HG03045 (cell line): ENCODE data around the gene CCDC102A.
A peak's percentile ranks its signal among the peaks of the same experiment; 100 is the strongest.

Experiments used
- ATAC-seq: cut with Tn5 transposase; IDR thresholded peaks from one replicate; pipeline ENCODE4 v1.9.1; 2021; ENCODE audit warnings: mild to moderate bottlenecking, moderate library complexity; ENCODE audit not compliant: unreplicated experiment

CCDC102A gene

GRCh38 chr16:57538235-57538721 lies 1.9 kb upstream of the CCDC102A start:
- ATAC-seq: no peak

DNA sequence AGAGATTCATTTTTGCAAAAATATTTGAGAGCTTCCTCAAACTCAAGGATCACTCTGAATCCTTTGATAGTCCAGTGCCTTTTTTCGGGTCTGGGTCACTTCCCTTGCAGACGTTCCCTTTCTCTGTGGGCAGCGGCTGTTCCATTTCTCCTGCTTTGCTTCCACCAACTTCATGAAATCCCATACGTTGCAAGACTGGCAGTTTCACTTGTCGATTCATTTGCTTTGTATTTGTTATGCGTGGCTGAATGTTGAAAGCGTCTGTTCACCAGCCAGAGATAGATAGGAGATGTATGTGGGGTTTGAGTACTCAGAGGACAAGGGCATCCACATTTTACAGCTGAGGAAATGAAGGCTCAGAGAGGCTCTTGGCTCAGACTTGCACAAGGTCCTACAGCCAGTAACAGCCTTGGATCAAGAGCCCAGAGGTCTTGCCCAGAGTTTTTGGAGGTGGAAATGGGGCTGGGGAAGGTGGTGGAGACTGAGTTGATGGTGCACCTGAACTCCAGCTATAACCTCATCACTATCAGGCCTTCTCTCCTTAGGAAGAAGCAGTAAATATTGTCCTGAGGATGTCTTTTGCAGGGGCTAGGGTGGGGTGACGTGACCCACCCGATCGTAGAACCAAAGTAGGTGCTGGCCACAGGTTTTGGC lies 1.3 kb upstream of the CCDC102A start:
- no peak for ATAC-seq

DNA sequence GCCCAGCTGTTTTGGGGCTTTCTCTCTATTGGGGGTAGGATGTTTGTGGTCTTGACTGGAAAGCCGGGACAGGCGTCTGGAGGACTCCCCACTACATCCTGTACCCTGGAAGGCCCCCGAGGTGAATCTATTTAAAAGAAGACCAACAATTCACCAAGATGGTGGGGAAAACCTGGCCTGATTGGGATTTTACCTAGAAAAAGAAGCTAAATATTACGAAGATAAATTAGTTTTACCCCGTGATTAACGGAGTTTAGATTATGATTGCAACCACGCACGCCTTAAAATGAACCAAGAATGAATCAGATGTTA lies 779 bp upstream of the CCDC102A start:
- no peak for ATAC-seq

DNA sequence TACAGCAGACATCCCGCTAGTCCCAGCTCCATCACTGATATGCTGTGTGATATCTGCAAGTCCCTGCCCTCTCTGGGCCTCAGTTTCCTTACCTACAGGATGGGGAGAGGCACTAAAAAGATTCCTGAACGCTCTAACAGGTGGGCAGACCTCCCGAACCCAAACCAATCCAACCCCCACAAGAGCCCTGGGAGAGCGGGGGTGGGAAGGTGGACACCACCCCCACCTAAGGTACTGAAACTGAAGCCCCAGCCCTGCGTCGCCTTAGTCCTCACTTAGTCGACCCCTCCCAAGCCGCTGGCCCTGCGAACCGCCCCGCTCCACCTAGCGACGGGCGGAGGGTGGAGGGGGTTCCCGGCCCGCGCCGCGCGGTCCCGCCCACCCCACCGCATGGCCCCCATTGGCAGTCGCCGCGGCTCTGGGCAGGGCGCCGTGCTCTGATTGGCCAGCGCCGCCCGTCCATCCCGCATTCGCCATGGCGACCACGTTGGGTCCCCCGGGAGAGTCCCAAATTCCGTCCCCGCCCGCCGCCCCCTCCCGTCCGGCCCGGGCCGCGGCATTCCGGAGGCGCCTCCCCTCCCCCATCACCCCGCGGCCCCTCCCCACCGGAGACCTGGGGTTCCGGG lies 578 bp downstream of the CCDC102A start:
- ATAC-seq: peak; percentile 78

DNA sequence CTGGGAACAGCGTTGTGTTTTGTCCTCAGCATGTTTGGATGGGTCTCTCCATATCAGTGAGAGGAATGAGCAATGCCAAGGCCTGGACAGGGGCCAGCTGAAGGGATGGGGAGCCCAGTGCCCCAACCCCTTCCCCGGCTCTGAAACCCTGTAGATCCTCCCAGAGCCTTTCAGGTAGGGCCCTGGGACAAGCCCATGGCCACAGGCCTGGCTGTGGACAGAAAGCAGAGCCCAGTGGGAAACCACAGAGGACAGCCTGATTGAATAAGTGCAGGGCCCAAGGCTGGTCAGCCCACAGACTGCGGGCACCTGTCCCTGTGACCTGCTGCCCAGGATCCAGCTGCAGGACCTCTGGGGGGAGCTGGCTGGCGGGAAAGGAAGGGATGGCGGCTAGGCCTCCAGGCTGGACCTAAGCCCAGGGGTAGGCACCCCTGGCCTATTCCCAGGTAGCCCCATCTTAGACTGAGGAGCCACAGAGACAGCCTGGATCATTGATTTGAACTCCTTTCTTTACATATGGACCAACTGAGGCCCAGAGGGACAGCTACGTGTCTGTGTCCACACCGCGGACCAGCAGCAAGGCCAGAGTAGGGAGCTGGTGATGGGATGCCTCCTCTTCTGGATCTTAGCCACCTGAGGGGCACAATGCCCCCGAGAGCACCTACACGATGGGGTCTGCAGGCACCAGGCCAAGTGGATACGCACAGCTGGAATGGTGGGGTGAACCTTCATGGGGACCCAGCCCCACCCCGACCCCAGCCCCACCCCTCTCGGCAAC lies 1.3 kb downstream of the CCDC102A start:
- no peak for ATAC-seq

- ATAC-seq: no peak
Measured at GRCh38 chr16:57534337-57534880, 2.0 kb downstream of the CCDC102A start.

GRCh38 chr16:57533431-57534336 lies 2.7 kb downstream of the CCDC102A start:
- ATAC-seq: no peak

GRCh38 chr16:57532266-57532625 lies 4.1 kb downstream of the CCDC102A start:
- ATAC-seq: no peak

DNA sequence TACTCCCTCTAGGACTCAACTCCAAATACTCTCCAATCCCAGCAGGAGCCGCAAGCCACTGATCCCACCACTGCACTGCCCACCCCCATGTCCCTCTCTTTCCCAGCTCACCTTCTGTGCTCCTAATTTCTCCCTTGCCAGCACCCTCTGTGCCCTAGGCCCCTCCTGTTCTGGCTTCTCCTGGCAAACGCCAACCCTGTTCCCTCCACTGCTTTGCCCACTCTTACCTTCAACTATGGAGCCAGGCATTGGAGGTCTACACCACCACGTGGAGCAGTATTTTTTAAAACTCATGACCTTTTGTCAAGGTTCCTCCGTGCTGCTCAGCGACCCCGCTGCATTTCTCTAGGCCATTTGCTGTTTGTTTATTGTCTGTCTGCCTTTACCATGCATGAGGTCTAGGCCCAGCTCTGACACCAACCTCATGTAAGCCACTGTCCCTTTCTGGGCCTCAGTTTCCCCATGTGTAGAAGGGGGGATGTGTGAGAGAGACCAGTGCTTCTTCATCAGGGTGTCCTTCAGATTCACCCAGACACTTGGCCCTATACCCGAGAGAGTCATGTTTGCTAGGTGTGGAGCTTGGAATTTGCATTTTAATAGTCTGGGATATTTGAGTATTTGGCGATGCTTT lies 4.6 kb downstream of the CCDC102A start:
- no peak for ATAC-seq

GRCh38 chr16:57531253-57531575 lies 5.2 kb downstream of the CCDC102A start:
- ATAC-seq: no peak

GRCh38 chr16:57530522-57531252 lies 5.7 kb downstream of the CCDC102A start:
- no peak for ATAC-seq

GRCh38 chr16:57530104-57530521 lies 6.3 kb downstream of the CCDC102A start:
- ATAC-seq: no peak

- ATAC-seq: no peak
Measured at GRCh38 chr16:57529391-57530103, 6.8 kb downstream of the CCDC102A start.

- no peak for ATAC-seq
Measured at GRCh38 chr16:57528499-57529390, 7.6 kb downstream of the CCDC102A start.

GRCh38 chr16:57527610-57528360 lies 8.6 kb downstream of the CCDC102A start:
- ATAC-seq: no peak

- no peak for ATAC-seq
Measured at GRCh38 chr16:57527027-57527426, 9.3 kb downstream of the CCDC102A start.

DNA sequence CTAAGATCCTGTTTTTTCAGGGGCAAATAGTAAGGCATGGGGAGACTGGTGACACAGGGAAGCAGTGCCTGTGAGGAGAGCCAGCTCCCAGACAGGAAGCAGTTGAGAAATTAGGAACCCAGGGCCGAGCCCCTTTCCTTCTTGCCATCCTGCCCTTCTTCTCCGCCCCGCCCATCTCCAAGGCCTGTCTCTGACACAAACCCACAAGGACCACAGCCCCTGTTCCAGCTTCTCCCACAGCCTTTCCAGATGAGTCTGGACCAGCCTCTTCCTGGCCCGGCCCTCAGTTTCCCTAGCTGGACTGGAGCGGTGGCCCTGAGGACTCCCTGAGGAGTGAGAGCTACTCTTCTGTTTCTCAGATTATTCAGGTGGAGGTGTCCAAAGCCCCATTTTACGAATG lies 9.9 kb downstream of the CCDC102A start:
- no peak for ATAC-seq
